NOMO-1 (cell line): ENCODE measurements around the gene PXMP4.

Experiments used
- DNase-seq, 2 experiments: peaks; one replicate each; lab custom pipeline; 2025; ENCODE audit not compliant: unreplicated experiment in 2 of 2; lab: John Stamatoyannopoulos, UW

Gene PXMP4

DNA sequence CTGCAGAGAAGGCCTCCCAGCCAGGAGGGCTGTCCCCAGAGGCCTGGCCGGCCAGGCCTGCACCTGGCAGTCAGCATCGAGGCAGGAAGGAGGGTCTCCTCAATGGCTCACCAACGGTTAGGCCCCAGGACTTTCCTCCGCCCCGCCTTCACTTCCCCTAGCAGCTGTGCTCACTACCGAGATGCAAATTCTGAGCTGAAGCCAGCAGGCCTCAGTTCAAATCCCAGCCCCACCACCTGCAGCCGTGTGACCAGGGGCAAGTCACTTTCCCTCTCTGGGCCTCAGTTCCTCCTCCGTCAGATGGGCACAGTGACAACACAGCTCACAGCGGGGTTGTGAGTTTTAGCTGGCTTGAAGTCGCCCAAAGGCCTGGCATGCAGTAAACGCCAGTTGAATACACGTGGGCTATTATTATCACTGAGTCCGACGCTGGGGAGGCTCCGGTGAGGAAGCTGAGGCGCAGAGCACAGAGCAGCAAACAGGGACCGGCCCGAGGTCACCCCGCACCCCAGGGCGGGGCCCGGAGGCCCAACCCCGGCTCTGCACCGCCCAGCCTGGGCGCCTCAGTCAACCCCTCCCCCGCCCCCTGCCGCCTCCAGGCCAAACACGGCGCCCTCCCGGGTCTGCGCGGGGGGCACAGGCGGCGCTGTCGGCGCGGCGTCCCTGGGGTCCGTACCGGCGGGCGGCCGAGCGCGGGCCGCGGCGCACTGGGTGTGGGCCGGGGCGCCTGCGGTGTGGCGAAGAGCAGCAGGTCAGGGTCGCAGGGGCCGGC is 34.6 kb downstream of the PXMP4 start:
- peak; percentile 43 to 50 for DNase-seq

DNA sequence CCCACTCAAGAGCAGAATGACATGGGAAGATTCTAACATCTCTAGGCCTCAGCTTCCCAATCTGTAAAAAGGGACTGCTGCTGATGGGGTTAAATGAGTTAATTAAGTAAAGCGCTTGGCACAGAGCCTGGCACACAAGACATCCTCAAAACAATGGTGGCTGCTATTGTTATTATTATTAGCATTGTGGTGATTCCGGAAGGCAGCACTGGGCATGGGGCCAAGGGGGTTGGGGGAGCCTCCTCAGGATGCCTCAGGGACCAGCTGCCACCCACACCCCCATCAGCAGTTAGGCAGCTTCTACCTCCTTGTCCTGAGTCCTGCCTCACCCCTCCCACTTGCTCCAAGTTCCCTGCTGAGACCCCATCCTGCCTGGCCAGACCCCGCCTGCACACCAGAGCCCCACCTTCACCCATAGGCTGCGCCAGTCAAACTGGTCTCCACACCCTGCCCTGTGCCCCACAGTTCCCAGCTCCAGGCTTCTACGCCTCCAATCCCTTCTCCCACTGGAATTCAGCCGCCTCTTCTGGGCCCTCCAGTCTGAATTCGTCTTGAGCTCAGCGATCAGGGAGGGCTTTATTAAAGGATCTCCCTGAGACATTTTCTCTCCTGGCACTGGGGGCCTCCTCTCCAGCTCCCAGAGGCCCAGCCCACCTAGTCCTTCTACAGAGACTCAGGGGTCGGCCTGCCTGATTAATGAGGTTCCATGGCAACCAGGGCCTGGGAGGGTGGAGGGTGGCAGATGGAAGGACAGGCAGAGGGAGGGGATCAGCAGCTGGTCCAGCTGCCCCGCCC is 35.4 kb downstream of the PXMP4 start:
- no peak for DNase-seq

DNA sequence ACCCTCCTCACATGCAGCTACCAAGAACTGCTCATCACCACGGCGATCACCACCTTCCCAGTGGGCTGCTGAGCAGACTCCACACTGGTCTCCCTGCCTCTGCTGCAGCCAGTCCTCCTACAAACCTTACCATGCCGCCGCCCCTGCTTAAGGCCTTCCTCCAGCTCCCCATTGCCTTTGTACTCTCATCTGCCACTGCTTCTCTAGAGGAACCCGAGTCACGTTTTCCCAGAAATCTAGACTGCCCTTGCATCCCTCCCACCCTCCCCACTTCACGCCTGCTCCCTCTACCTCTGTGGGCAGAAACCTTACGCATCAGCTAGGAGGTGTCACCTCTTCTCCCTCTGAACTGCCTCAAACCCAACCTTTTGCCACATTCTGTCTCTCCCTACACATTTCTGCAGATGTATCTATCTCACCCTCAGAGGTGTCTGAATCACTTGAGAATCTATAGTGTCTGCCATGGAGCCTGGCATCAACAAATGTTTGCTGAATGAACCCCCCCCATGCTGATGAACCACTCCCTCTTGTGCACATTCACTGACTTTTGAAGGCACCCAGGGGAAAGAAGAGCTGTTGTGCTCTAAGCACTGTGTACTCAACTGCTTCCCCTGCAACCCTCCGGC is 38.3 kb downstream of the PXMP4 start:
- no peak for DNase-seq

DNA sequence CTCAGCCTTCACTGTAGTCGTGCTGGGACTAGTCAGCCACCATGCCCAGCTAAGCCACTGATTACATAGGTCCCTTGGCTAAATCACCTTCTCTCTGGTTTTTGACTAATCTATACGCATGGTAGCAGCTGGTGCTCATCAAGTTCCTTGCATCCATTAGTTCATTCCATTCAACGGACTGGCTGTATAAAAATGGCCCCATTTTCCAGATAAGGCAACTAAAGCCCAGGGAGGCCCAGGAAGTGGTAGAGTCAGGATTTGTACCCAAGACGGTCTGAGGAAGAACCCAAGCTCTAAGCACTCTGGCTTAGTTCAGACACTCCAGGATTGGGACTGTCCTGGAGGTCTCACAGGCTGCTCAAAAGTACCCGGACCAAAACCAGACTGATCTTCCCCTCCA is 38.8 kb downstream of the PXMP4 start:
- no peak for DNase-seq

DNA sequence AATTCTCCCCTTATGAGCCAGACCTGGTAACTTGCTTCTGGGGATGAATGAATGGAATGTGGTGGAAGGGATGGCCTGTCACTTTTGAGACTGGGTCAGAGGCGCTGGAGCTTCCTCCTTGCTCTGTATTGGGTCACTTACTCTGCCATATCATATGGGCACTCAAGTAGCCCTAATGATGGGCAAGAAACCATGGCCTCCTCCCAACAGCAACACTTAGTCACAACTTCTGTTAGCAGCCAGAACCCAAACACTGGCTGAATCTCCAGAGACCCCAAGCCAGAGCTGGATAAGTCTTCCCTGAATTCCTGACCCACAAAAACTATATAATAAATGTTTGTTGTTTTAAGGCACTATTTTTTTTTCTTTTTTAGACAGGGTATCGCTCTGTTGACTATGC is 39.4 kb downstream of the PXMP4 start:
- no peak for DNase-seq

DNA sequence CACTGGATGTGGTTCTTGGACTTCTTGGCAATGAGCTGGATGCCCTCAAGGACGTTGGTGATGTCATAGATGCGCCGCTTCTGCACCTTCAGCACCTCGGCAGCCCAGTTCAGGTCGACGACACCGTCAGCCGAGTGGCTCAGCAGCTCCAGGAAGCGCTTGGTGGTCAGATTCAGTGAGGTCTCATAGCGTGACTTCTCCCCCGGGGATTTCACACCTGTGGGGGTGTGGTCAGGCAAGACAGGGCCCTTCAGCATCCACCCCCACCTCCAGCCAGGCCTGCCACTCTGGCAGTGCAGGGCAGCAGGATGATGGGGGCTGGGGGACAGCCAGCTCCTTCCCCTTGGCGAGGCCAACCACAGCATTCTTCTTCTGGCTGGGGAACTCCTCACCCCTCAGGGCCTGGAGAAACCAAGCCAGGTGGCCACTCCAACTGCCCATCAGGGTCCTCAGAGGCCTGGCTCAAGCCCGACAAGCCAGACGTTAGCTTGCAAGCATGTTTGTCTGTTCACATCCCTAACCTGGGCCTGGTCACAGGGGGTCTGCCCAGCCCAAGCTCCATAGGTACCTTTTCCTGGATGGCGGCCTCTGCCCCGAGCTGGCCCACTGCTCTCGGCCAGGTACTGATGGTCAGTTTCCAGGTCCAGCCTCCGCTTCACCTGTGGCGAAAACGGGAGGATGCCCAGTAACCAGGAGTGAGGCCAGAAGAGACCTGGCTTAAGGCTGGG is 40.2 kb downstream of the PXMP4 start:
- no peak for DNase-seq

DNA sequence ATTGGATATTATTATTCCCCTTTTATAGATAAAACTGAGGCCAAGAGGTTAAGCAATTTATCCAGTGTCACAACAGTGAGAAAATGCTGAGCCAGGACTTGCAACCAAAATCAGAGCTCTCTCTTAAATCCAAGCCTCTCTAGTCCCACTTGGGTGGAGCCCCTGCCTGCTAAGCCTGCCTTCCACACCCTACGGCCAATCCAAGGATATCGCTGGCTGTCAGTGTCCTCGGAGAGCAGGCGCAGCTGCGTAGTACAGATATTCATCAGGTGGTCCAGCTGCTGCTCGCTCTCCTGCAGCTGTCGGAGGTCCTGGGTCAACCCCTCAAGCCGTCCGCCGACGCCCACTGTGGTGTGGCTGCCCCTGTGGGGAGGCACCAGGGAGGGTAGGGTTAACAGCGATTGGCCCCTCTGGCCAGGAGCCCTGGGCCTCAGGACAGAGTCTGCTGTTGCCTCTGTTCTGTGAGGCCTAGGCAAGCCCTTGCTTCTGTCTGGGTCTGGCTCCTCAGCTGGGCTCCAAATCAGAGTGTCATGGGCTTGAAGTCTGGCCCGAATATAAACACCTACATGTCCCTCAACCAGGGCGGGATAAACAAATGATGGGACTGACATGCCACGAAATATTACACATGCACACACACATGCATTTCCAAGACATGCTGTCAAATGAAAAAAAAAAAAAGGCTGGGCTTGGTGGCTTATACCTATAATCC is 42.0 kb downstream of the PXMP4 start:
- DNase-seq, result no peak

DNA sequence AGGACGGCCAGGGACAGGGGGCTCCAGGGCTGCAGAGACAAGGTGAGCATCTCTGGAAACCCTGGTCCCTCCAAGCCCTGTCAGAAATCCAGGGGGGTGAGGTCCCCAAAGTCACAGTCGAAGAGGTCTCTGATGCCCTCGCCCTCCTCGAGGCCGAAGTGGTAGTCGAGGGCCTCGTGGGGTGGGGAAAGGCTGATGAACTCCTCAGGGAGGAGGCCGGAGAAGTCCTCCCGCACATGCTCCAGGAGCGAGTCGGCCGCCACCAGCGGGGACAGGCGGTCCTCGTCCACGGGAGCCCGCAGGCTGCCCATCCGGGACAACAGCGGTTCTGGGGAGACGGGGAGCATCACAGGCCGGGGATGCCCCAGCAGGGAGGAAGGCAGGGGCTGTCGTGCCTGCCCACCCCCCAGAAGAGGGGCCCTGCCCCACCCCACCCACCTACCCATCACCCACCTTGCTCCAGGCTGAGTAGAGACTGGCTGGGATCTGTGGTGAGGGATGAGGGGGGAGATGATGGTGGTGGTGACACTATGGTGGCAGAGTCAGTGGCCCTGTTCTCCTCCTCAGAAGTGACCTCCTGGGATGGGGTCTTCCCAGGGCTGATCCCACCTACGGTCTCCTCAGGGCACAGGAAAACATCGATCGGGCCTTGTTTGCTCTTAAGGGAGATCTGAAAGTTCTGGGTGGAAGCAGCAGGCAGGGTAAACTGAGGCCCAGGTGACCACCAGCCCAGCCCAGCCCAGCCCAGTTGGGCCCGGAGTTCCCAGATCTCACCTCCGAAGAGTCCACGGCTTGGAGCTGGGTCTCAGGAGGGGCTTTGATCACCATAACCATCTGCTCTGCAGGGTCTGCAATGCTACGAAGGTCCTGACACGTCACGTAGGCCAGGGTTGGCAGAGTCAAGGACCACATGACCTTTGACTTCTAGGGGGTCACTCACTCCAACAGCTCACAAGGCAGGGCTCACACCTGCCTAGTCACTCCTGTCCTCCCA is 43.2 kb downstream of the PXMP4 start:
- no peak for DNase-seq

DNA sequence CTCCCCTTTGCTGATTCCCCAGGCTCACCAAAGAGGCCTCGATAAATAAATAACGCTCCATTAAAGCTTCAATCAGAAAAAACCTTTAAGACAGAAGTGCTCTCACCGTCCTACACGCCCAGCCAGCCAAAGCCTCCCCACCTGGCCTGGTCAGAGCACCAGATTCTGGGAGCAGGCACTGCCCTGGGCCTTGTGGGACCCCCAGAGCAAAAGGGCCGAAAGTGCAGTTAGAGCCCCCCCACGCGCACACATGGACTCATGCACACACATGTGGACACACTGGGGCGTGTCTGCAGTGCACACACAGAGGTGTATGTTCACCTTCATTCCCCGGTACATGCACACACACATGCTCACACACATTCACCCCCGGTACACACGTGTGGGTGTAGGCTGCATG is 44.0 kb downstream of the PXMP4 start:
- DNase-seq, result no peak

DNA sequence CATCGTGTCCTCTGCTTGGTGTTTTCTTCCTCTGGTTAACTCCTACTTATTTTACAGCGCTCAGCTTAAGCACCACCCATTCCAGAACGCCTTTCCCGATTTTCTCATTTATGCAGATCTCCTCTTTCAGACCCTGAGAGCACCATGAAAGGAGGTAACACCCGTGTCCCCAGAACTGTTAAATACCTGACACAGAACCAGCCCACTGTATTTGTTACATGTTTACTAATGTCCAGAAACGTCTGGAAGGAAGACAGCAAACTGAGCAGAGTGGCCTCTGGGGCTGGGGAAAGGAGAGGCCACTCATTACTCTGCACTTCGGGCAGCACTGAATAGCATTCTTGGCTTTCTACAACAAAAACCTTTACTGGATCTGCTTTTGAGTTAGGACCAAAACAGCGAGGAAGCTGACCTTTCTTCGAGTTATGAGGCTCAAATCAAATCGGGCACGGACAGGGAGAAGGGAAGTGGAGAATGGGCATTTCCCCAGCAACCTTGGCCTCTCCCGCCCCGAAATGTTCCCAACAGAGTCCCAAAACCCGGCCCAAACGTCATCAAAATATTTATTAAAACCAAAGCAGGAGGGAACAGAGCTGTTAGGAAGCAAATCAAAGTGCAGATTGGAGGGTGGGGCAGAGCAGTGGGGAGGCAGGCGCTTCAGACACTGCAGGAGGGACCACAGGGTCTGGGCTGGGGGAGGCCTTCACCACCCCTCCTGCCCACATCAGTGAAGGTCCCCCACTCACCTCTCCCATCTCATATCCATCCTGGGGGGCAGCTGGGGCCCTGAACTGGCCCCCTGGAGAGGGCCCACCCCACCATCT is 44.8 kb downstream of the PXMP4 start:
- DNase-seq, result no peak

DNA sequence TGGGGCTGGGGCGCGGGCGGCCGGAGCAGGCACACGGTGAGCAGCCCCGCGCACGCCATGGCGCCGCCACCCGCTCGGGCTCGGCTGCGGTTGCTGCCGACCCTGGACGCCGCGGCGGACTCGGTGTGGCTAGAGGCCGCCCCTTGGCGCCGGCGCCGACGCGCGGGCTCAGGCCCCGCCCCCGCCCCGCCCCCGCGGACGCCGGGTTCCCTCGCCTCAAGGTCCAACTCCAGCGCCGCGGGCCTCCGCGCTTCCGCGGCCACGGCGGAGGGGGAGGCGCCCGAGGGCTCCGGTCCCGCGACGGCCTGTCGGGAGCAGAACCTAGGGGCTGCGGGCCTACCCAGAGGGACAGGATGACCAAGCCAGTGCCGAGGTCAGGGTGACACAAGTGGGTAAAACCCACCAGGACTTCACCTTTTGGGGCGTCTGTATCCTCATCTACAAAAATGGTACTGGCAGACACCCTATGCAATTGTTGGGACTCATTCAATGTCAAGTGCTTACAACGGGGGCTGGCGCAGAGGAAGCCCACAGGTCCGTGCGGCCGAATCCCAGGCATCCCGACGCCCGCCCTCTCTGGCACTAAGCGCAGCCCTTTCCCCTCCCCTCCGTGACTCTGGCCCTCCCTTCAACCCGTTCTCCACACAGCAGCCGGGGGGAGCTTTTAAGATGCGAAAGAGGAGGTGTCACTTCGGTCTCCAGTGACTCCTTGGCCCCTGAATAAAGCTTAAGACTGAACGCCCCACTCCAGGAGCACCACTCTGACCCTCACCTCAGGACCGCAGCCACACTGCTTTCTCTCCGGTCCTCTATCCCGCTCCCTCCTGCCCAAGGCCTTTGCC is 45.6 kb downstream of the PXMP4 start, which contains the start of gene NECAB3:
TSS of gene NECAB3 (minus strand) at position 135 of the 842 bp plus-strand sequence. CDS start at position 59, 76 bp downstream.
- DNase-seq, result peak; percentile 52 to 69

DNA sequence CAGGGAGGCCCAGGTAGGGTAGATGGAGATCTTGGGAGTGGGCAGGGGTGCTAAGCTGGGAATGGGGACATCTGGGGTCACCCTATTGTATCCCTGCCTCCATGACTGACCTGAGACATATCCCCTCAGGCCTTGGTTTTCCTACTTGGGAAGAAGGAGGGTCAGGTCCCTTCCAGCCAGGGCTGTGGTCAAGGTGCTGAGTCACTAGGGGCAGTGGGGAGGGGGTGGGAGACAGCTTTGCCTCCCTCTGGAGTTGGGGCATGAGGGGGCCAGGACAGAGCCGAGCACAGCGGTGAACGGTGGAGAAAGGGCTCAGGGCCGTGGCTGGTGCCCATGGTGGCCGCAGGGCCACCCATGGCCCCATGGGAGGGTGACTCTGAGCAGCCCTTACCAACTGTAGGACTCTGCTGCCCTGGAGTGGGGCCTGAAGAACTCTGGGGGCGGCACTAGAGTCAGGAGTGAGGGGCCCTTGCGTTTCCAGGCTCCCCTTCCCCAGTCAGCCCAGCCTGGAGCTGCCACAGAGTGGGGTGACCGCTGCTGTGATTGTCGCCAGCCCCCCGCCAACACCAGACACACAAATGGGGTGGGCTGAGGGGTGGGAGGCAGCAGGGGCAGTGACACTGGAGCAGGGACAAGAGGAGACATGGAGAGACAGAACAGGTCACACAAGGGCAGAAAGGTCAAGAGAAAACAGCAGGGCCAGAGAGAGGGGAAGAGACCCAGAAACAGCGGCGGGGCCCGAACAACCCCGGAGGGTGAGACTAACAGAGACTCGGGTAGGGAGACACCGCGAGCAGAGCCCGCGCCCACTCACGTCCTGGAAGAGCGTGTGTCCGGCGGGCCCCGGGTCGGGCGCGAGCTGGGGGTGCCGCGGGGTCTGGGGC is 46.5 kb downstream of the PXMP4 start:
- DNase-seq, result peak in 1 of 2 experiments; percentile 49

DNA sequence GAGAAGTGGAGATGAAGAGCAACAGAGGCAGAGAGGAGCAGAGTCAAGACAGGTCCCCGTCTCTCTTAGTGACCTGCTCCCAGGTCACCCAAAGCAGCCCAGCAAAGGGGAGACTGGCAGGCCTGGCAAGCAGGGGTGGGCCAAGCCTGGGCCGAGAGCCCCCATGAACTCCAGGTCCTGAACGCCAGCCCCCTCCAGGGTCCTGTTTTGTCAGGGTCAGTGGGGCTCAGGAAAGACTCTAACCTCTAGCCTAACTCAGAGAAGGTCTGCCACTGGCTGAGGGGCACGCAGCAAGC is 47.0 kb downstream of the PXMP4 start:
- no peak for DNase-seq

DNA sequence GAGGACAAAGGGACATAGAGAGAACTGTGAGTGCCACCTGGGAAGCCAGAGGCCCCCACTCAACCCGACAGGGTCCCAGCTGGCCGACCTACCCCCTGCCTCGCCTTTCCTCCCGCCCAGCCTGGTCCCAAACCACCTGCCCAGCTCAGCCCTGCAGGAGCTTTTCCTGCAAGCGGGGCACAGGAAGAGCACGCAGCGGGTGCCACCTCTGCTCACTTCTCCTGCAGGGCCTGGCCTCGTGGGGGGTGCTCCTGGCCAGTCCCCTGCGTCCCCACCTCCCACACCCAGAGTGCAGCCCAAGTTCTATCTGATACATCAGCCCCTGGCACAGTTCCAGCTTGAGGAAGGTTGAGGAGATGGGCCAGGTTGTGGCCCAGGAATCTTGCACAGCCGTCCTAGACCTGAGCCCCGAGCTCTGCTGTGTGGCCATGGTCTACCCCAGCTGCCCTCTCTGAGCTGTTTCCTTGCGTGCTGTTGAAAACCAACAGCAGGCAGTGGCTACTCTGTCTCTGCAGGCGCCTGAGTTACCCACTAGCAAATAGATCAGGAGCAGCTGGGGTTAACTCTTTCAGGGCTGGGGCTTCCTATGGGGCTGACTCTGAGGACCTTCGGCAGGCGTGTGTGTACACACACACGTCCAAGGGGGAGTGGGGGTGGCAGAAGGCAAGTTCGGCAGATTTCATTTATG is 47.5 kb downstream of the PXMP4 start:
- no peak for DNase-seq

DNA sequence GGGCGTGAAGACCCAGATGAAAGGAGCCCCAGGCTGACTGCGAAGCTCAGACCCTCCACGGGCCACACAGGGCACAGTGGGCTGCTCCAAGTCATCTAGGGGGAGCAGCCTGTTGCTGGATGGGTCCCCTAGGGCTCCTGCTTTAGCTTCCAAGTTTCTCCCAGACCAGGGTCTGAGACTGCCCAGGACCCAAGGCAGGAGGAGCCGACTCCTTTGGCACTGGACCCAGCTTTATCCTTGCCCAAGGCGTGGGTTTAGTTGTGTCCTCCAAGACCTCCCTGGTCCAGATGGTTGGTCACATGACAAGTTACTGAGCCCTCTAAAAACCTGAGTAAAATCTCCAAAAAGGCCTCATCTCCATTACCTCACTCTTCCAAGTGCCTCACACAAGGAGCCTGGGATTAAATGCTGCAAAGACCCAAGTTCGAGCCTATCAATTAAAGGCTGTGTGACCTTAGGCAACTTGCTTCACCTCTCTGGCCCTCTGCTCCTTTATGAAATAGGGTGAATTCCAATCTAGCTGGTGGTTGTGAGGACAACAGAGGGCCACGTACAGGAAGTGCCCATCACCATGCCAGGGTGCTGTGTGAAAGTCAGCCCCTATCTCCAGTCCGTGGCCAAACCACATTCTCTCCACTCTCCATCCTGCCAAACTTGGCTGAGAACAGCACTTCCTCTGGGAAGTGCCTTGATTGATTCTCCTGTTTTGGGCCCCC is 48.4 kb downstream of the PXMP4 start:
- no peak for DNase-seq
